CD4-positive, alpha-beta T cell (primary cell): ENCODE results near the gene WDR59. TPM values are rescaled to one million over a fixed set of nuclear protein-coding genes. Genes with fewer than 3 reads are reported as not detected.
A peak's percentile ranks its signal among the peaks of the same experiment; 100 is the strongest.

Experiments
- ATAC-seq: fragments of 200-7000 bp; cut with Tn5 transposase; one replicate; pipeline ENCODE4 v1.10.0; 2022; ENCODE audit warnings: mild to moderate bottlenecking; ENCODE audit not compliant: poor library complexity
- CTCF ChIA-PET: fragments of 350-600 bp; sonication (Branson Sonifier 250); formaldehyde crosslinking; loops from one replicate; lab custom pipeline; 2021; ENCODE audit warnings: antibody characterized with exemption, inconsistent platforms; lab: Charles Lee
- POLR2A ChIA-PET: fragments of 350-600 bp; sonication (Branson Sonifier 250); formaldehyde crosslinking; loops from one replicate; lab custom pipeline; 2021; ENCODE audit warnings: antibody characterized with exemption, inconsistent platforms; lab: Charles Lee
- DNase-seq, 14 experiments: peaks; one replicate each; pipeline ENCODE4 v3.0.0-alpha.2; 2013 to 2020; ENCODE audit warnings: mixed read lengths in 2 of 14
- H3K27ac ChIP-seq, 2 donors: one replicate each; pipeline versions ENCODE4 v1.5.1 to v1.7.0; 2013; ENCODE audit warnings: low read length in 2 of 2, low read depth in 1 of 2, mild to moderate bottlenecking in 1 of 2
- H3K27me3 ChIP-seq, 2 experiments: 1 replicate in 1 of 2; 2 replicates in 1 of 2; pipeline versions ENCODE4 v1.6.1 to v1.7.0; 2013; ENCODE audit warnings: low read length in 2 of 2, control low read depth in 1 of 2, mild to moderate bottlenecking in 1 of 2, moderate library complexity in 1 of 2; ENCODE audit not compliant: insufficient read depth in 2 of 2, control insufficient read depth in 1 of 2
- H3K36me3 ChIP-seq: one replicate; pipeline ENCODE4 v1.6.1; 2013; ENCODE audit warnings: low read length, control low read depth; ENCODE audit not compliant: insufficient read depth
- H3K4me1 ChIP-seq: one replicate; pipeline ENCODE4 v1.6.1; 2013; ENCODE audit warnings: low read length, control low read depth; ENCODE audit not compliant: insufficient read depth
- H3K4me3 ChIP-seq: one replicate; pipeline ENCODE4 v1.5.1; 2013; ENCODE audit warnings: mild to moderate bottlenecking, low read length, moderate library complexity
- H3K9me3 ChIP-seq, 2 experiments: 1 replicate in 1 of 2; 2 replicates in 1 of 2; pipeline versions ENCODE4 v1.6.1 to v1.7.0; 2013; ENCODE audit warnings: low read length in 2 of 2, mild to moderate bottlenecking in 2 of 2, control low read depth in 1 of 2, moderate library complexity in 1 of 2; ENCODE audit not compliant: control insufficient read depth in 1 of 2, insufficient read depth in 1 of 2
- H3K27ac Mint-ChIP-seq: one replicate; pipeline ENCODE4 v1.8.0; 2020; ENCODE audit warnings: mixed read lengths
- H3K27me3 Mint-ChIP-seq: one replicate; pipeline ENCODE4 v1.8.0; 2021; ENCODE audit warnings: mixed read lengths
- H3K36me3 Mint-ChIP-seq: one replicate; pipeline ENCODE4 v1.8.0; 2021; ENCODE audit warnings: low read depth, mixed read lengths
- H3K4me1 Mint-ChIP-seq: one replicate; pipeline ENCODE4 v1.8.0; 2021; ENCODE audit warnings: low read depth, mixed read lengths
- H3K4me3 Mint-ChIP-seq: one replicate; pipeline ENCODE4 v1.8.0; 2020; ENCODE audit warnings: mild to moderate bottlenecking, mixed read lengths
- H3K9me3 Mint-ChIP-seq: one replicate; pipeline ENCODE4 v1.8.0; 2020; ENCODE audit warnings: mixed read lengths
- CTCF ChIP-seq: fragments of 200-600 bp; IDR thresholded peaks from one replicate; pipeline ENCODE4 v1.8.0; 2022; ENCODE audit warnings: antibody characterized with exemption, mild to moderate bottlenecking
- intact Hi-C, 2 experiments: fragments of 100-400 bp; cut with DNase I in 1 of 2; cut with micrococcal nuclease in 1 of 2; formaldehyde crosslinking; loops; one replicate each; pipeline versions ENCODE4 v1.15.1 to v1.9.0; 2023 to 2025; cut with DNase I, micrococcal nuclease
- total RNA-seq, 174 experiments: library from RNA in 2 of 174; stranded (reverse) in 2 of 174; gene quantifications; one replicate each; pipeline ENCODE4 v1.2.3 and lab custom pipeline; 2021 to 2026

WDR59 gene
- total RNA-seq, 2 experiments from 2014 or later, result 60.2 to 67.2 TPM

- Histone ChIP-seq H3K4me1 (peaks cover 6% of the 10 kb centered on the region), H3K36me3 (no peaks in the 10 kb centered on the region), H3K4me3 (no peak overlapping the region), H3K27ac (no peak overlapping the region), H3K27me3 (no peaks in the 10 kb centered on the region), H3K9me3 (no peaks in the 10 kb centered on the region)
- H3K4me3 Mint-ChIP-seq, result no peak overlapping the region
- intact Hi-C loops, result loop anchor here (1.0 to 2.0 kb wide), 2 partner anchors 50 to 153 kb away; no protein-coding TSS in a partner anchor
- no peaks in the 10 kb centered on the region for H3K27me3 Mint-ChIP-seq
- peaks cover 12% of the 10 kb centered on the region for H3K4me1 Mint-ChIP-seq
- TF ChIP-seq CTCF, result peak; percentile 81
- ChIA-PET POLR2A (interaction anchor here (1.2 to 1.5 kb wide), 2 partner anchors 15 to 162 kb away, joined by 3 read pairs; partner anchors contain the start of gene MLKL), CTCF (interaction anchor here (0.6 to 1.8 kb wide), 18 partner anchors 9 to 320 kb away, joined by 3 to 23 read pairs (median 4); partner anchors contain the start of genes FA2H and MLKL)
- DNase-seq (peak in 4 of 14 experiments; percentile 14 to 64 (median 58)), ATAC-seq (no peak)
- H3K27ac Mint-ChIP-seq, result peak overlapping the region; percentile 63
- no peaks in the 10 kb centered on the region for H3K36me3 Mint-ChIP-seq
- H3K9me3 Mint-ChIP-seq, result no peaks in the 10 kb centered on the region
Measured at GRCh38 chr16:74862743-74863244, 122.1 kb downstream of the WDR59 start.

- no peak overlapping the region for H3K27ac Mint-ChIP-seq
- no peak overlapping the region for H3K4me3 ChIP-seq
- DNase-seq, result no peak
- ATAC-seq, result no peak
- no peaks in the 10 kb centered on the region for H3K36me3 ChIP-seq
- POLR2A ChIA-PET, result no interaction called here
- no peak for TF ChIP-seq CTCF
- CTCF ChIA-PET, result no interaction called here
- H3K9me3 ChIP-seq, result no peaks in the 10 kb centered on the region
- no peaks in the 10 kb centered on the region for H3K4me1 ChIP-seq
- H3K4me3 Mint-ChIP-seq, result no peak overlapping the region
- H3K27ac ChIP-seq, result no peak overlapping the region
- H3K9me3 Mint-ChIP-seq, result no peaks in the 10 kb centered on the region
- H3K27me3 Mint-ChIP-seq, result no peaks in the 10 kb centered on the region
- no peaks in the 10 kb centered on the region for H3K4me1 Mint-ChIP-seq
- H3K27me3 ChIP-seq, result no peaks in the 10 kb centered on the region
- intact Hi-C loops, result no loop called here
- no peaks in the 10 kb centered on the region for H3K36me3 Mint-ChIP-seq
Measured at GRCh38 chr16:74852500-74852875, 132.4 kb downstream of the WDR59 start.

- ATAC-seq, result no peak
- TF ChIP-seq CTCF, result no peak
- no peaks in the 10 kb centered on the region for H3K36me3 ChIP-seq
- no peaks in the 10 kb centered on the region for H3K4me1 ChIP-seq
- no peaks in the 10 kb centered on the region for H3K9me3 Mint-ChIP-seq
- H3K9me3 ChIP-seq, result no peaks in the 10 kb centered on the region
- no peaks in the 10 kb centered on the region for H3K36me3 Mint-ChIP-seq
- POLR2A ChIA-PET, result no interaction called here
- no peaks in the 10 kb centered on the region for H3K4me1 Mint-ChIP-seq
- H3K27me3 ChIP-seq, result no peaks in the 10 kb centered on the region
- no peak for DNase-seq
- CTCF ChIA-PET, result no interaction called here
- H3K27me3 Mint-ChIP-seq, result no peaks in the 10 kb centered on the region
- H3K4me3 Mint-ChIP-seq, result no peak overlapping the region
- no peak overlapping the region for H3K27ac ChIP-seq
- H3K27ac Mint-ChIP-seq, result no peak overlapping the region
- no peak overlapping the region for H3K4me3 ChIP-seq
- intact Hi-C loops, result no loop called here
Measured at GRCh38 chr16:74850027-74850426, 134.9 kb downstream of the WDR59 start.
